Vagina (tissue), 2 donors: Measurements from ENCODE around the gene MRPS7. TPM values are rescaled to one million over a fixed set of nuclear protein-coding genes. Genes with fewer than 3 reads are reported as not detected.

ENCODE experiments used
- DNase-seq, 2 donors: peaks; one replicate each; pipeline ENCODE4 v3.0.0-alpha.2; 2017; ENCODE audit errors: extremely low spot score in 2 of 2
- H3K27ac ChIP-seq: fragments of 200-600 bp; sonication (generic); one replicate; pipeline ENCODE4 v1.5.1; 2019
- H3K27me3 ChIP-seq: fragments of 200-600 bp; sonication (generic); one replicate; pipeline ENCODE4 v1.5.1; 2019
- H3K36me3 ChIP-seq, 2 donors: fragments of 200-600 bp; sonication (generic); one replicate each; pipeline ENCODE4 v1.5.1; 2017 to 2019
- H3K4me1 ChIP-seq: fragments of 200-600 bp; sonication (generic); one replicate; pipeline ENCODE4 v1.5.1; 2019
- H3K4me3 ChIP-seq, 2 donors: fragments of 200-600 bp; sonication (generic); 1 replicate in 1 of 2; 2 replicates in 1 of 2; pipeline ENCODE4 v1.5.1; 2016 to 2019
- H3K9me3 ChIP-seq: fragments of 200-600 bp; sonication (generic); one replicate; pipeline ENCODE4 v1.5.1; 2019
- POLR2A ChIP-seq, 2 donors: fragments of 450-650 bp; IDR thresholded peaks; one replicate each; pipeline ENCODE4 v1.6.1; 2017; ENCODE audit warnings: antibody characterized with exemption in 2 of 2, mild to moderate bottlenecking in 2 of 2, moderate library complexity in 2 of 2
- POLR2AphosphoS5 ChIP-seq, 2 donors: sonication (generic); formaldehyde crosslinking; IDR thresholded peaks; one replicate each; pipeline ENCODE4 v1.9.0; 2017; ENCODE audit warnings: antibody characterized with exemption in 2 of 2, mild to moderate bottlenecking in 2 of 2, low read depth in 1 of 2; ENCODE audit not compliant: insufficient read depth in 1 of 2
- intact Hi-C: fragments of 100-400 bp; cut with DNase I; formaldehyde crosslinking; loops from one replicate; pipeline ENCODE4 v1.15.1; 2023
- total RNA-seq: library from RNA; depleted of rRNA; stranded (reverse); fragments of >200 nt; gene quantifications from one replicate; pipeline ENCODE4 v1.2.3, GENCODE V29; 2016
- TF ChIP-seq, protein P1 (sequence below), 3 experiments: fragments of 450-650 bp in 2 of 3; fragments of 200-600 bp in 1 of 3; sonication (generic) in 1 of 3; IDR thresholded peaks; one replicate each; pipeline ENCODE4 v1.5.1; 2017 to 2019; ENCODE audit warnings: antibody characterized with exemption in 3 of 3, mild to moderate bottlenecking in 2 of 3, moderate library complexity in 2 of 3

The MRPS7 gene
- total RNA-seq, 1 donor from 2014 or later: 40.3 TPM

DNA sequence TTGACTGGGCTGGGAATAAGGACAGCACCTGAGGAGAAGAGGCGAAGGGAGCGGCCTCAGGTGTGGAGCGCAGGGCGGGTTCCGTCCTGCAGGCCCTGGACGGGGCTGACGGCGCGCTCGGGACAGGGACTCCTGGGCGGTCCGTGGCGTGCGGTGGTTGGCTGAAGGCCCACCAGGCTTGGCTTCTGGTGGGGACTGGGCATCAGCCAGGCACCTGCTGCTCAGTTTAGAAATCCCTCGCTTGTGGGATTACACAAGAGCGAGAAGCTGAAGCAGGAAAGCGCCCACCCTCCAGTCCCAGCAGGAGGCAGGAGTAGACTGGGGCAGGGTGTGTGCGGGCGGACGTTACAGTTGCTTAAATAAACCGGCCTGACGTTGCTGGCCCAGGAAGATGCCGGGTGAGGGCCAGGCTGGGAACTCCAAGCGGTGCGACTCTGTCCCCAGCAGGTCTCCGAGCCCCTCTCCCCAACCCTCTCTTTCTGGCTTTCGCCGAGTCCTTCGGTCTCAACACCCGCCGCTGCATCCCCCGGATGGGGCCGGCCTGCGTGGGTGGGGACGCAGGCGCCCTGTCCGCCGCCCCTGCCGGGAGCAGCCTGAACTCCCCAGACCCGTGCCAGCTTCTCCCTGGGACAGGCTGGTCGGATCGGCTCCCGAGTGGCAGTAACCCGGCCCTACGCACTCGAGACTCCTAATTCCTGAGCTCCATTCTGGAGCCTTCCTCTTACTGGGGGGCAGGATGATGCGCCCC, 8.7 kb downstream of the MRPS7 start:
- TF ChIP-seq, protein P1, sequence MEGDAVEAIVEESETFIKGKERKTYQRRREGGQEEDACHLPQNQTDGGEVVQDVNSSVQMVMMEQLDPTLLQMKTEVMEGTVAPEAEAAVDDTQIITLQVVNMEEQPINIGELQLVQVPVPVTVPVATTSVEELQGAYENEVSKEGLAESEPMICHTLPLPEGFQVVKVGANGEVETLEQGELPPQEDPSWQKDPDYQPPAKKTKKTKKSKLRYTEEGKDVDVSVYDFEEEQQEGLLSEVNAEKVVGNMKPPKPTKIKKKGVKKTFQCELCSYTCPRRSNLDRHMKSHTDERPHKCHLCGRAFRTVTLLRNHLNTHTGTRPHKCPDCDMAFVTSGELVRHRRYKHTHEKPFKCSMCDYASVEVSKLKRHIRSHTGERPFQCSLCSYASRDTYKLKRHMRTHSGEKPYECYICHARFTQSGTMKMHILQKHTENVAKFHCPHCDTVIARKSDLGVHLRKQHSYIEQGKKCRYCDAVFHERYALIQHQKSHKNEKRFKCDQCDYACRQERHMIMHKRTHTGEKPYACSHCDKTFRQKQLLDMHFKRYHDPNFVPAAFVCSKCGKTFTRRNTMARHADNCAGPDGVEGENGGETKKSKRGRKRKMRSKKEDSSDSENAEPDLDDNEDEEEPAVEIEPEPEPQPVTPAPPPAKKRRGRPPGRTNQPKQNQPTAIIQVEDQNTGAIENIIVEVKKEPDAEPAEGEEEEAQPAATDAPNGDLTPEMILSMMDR (IDR thresholded peaks at IDR 0.05): peak in 2 of 3 experiments; percentile 5 to 9
- TF ChIP-seq POLR2A (IDR thresholded peaks at IDR 0.05) (no peak), POLR2AphosphoS5 (IDR thresholded peaks at IDR 0.05; ENCODE audit: insufficient read depth in 1 of 2, low read depth in 1 of 2) (peak in 1 of 2 donors; percentile 64)

DNA sequence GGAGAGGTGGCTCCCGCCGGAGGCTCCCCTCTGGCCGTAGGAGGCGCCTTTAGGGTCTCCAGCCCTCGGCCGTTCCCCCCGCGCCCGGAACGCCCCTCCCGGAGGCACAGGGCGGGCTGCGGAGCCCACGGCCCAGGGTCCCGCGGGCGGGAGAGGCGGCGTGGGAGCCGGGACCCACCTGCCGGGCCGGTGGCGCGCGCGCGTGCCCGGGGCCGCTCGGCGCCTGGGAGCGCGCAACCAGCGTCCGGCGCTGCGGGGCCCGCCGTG, 9.2 kb downstream of the MRPS7 start, which contains the start of gene MIF4GD:
TSS of gene MIF4GD (minus strand) at position 266 of the 267 bp plus-strand sequence. CDS start 1,036 bp downstream, outside the sequence.
- Histone ChIP-seq H3K27me3 (no peaks in the 10 kb centered on the region), H3K36me3 (peaks cover 0 to 7% of the 10 kb centered on the region in 2 donors), H3K9me3 (no peaks in the 10 kb centered on the region), H3K4me1 (peaks cover 23% of the 10 kb centered on the region), H3K27ac (peak within 1 kb of the TSS; percentile 89), H3K4me3 (peak within 1 kb of the TSS; percentile 76 to 88)
- no peak for DNase-seq
- TF ChIP-seq POLR2AphosphoS5 (IDR thresholded peaks at IDR 0.05; ENCODE audit: insufficient read depth in 1 of 2, low read depth in 1 of 2) (peak in 1 of 2 donors; percentile 0), POLR2A (IDR thresholded peaks at IDR 0.05) (peak in 1 of 2 donors; percentile 35)
- TF ChIP-seq, protein P1 (IDR thresholded peaks at IDR 0.05): no peak
- intact Hi-C loops: no loop called here

More for the DNA sequence above, 8.7 kb downstream of the MRPS7 start:
- peaks cover 23% of the 10 kb centered on the region for H3K4me1 ChIP-seq
- DNase-seq: no peak
- peak overlapping the region; percentile 89 for H3K27ac ChIP-seq
- H3K36me3 ChIP-seq: peaks cover 0 to 12% of the 10 kb centered on the region in 2 donors
- peak overlapping the region; percentile 76 to 88 for H3K4me3 ChIP-seq
- no peaks in the 10 kb centered on the region for H3K27me3 ChIP-seq
- intact Hi-C loops: no loop called here
- H3K9me3 ChIP-seq: no peaks in the 10 kb centered on the region

DNA sequence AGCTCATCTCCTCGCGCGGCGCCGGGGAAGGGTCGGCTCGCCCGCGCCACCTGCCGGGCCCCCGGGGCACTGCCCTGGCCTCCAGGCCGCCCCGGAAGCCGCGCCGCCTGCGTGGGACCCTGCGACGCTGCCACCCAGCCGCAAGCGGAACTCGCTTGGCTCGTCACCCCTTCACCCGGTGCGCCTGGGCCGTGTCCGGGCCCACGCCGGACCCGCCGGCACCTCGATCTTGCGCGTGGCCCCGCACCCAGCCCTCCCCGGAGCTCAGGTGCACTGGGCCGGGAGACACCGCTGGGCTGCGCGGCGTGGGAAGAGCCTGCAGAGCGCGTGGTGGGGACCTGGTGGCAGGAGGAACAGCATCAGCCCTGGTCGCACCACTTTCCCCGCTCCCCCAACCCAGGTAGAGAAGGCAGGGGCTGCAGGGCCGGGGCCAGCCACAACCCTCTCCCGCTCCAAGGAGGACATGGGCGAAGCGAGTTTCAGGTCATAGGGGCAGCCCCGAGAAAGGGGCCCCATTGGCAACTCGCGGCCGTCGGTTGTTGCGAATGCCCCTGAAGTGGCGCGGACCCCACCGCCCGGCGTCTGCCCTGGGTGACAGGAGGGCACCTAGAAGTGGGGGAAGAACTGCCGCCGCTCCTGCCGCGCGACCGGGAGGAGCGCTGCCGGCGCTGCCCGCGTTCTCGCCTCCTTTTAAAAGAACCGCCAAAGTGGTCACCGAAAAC, 9.7 kb downstream of the MRPS7 start:
- DNase-seq: no peak
- peak overlapping the region; percentile 78 for H3K27ac ChIP-seq
- H3K36me3 ChIP-seq: peaks cover 0 to 2% of the 10 kb centered on the region in 2 donors
- TF ChIP-seq, protein P1 (IDR thresholded peaks at IDR 0.05): peak; percentile 39 to 68 (median 55)
- TF ChIP-seq POLR2AphosphoS5 (IDR thresholded peaks at IDR 0.05; ENCODE audit: insufficient read depth in 1 of 2, low read depth in 1 of 2): no peak
- peaks cover 23% of the 10 kb centered on the region for H3K4me1 ChIP-seq
- no peaks in the 10 kb centered on the region for H3K27me3 ChIP-seq
- H3K4me3 ChIP-seq: peak overlapping the region; percentile 76 to 88
- intact Hi-C loops: no loop called here
- H3K9me3 ChIP-seq: no peaks in the 10 kb centered on the region

DNA sequence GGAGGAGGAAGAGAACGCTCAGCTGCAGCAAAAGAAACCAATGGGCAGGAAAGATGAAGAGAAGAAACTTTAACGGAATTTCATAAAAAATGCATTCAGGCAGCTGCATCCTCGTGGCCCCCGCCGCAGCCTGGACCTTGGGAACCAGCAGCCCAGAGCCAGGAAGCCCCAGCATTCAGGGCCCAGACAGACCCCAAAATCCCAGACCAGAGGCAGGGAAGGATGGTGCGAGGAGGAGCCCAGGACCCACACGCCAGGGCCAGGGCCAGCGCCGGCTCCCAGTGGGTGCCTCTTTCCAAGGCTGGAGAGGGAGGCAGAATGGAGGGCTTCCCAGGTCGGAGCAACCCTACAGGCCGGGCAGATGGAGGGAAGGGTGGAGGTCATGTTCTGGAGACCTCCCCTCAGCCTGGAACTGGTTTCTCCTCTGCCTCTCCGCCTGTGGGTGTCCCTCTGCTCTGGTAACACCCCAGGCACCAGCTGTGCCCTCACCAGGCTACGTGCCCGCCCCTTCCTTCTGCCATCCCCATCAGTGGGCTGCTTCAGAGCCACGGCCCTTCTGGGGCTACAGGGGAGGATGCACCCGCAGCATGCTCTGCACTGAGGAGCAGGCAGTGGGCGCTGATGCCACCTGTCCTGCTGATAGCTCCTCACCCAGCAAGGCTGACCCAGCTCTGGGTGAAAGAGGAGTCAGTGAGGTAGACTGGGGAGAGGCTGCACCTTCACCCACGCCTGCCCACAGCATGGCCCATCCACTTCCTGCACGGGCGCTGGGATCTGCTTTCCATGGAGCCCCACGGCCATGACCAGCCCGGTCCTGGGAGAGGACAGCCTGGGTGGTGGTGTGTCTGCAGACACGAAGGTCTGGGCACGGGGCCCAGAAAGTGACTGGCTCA, 10.5 kb downstream of the MRPS7 start:
- Histone ChIP-seq H3K27me3 (no peaks in the 10 kb centered on the region), H3K27ac (peak overlapping the region; percentile 78), H3K9me3 (no peaks in the 10 kb centered on the region), H3K36me3 (no peaks in the 10 kb centered on the region), H3K4me3 (peak overlapping the region; percentile 76 to 88), H3K4me1 (peaks cover 23% of the 10 kb centered on the region)
- no peak for TF ChIP-seq POLR2AphosphoS5 (IDR thresholded peaks at IDR 0.05; ENCODE audit: insufficient read depth in 1 of 2, low read depth in 1 of 2)
- TF ChIP-seq, protein P1 (IDR thresholded peaks at IDR 0.05): no peak
- TF ChIP-seq POLR2A (IDR thresholded peaks at IDR 0.05): no peak
- intact Hi-C loops: no loop called here
- no peak for DNase-seq
